ENCODE measurements around the gene LRRC26.

DNA sequence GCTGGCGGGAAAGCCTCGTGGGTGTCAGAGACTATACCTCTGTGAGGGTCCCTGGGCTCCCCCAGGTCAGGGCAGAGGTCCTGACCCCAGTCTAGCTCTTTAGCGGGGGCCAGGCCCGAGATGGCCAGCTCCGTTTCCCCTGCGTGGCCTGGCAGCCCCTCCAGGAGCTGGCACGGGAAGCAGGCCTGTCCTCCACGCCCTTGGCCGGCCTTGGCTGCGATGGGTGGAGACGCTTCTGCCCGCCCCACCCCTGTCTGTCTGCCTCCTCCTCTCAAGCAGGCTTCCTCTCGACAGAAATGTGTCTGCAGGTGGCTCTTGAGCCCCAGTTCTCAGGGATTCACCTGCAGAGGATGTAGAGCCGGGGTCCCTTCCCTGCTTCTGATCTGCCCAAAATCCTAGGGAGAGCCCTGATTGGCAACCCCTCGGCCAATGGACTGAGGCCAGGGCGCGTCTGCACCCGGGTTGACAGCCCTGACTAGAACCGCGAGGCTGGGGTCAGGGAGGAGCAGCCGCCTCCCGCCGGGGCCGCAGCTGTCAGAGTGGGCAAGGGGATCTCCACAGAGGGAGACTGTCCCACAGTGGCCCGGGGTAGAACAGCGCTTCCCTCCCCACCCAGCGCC is 33.5 kb downstream of the LRRC26 start:
- TF ChIP-seq POLR2A (IDR thresholded peaks at IDR 0.05; ENCODE audit: low read depth, low read length) (no peak), POLR2AphosphoS5 (IDR thresholded peaks at IDR 0.05; ENCODE audit: insufficient read depth, low read depth, low read length) (no peak), JUN (IDR thresholded peaks at IDR 0.05; ENCODE audit: borderline replicate concordance, insufficient read depth, insufficient read length, low read depth) (no peak), EZH2 (IDR thresholded peaks at IDR 0.05; ENCODE audit: borderline replicate concordance, low read depth, low read length, severe bottlenecking) (peak; percentile 45), MYC (IDR thresholded peaks at IDR 0.05; ENCODE audit: low read depth, low read length) (no peak)
- TF ChIP-seq, protein P1, sequence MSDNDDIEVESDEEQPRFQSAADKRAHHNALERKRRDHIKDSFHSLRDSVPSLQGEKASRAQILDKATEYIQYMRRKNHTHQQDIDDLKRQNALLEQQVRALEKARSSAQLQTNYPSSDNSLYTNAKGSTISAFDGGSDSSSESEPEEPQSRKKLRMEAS (IDR thresholded peaks at IDR 0.05; ENCODE audit: insufficient read depth, insufficient read length) = no peak
- TF ChIP-seq, protein P2, sequence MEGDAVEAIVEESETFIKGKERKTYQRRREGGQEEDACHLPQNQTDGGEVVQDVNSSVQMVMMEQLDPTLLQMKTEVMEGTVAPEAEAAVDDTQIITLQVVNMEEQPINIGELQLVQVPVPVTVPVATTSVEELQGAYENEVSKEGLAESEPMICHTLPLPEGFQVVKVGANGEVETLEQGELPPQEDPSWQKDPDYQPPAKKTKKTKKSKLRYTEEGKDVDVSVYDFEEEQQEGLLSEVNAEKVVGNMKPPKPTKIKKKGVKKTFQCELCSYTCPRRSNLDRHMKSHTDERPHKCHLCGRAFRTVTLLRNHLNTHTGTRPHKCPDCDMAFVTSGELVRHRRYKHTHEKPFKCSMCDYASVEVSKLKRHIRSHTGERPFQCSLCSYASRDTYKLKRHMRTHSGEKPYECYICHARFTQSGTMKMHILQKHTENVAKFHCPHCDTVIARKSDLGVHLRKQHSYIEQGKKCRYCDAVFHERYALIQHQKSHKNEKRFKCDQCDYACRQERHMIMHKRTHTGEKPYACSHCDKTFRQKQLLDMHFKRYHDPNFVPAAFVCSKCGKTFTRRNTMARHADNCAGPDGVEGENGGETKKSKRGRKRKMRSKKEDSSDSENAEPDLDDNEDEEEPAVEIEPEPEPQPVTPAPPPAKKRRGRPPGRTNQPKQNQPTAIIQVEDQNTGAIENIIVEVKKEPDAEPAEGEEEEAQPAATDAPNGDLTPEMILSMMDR (IDR thresholded peaks at IDR 0.05; ENCODE audit: extremely low read depth in 1 of 2, insufficient read depth in 1 of 2, low read depth in 1 of 2, low read length in 2 of 2) = no peak

All from endothelial cell of umbilical vein (primary cell).